ENCODE results near the gene ZNF18.

GRCh38 chr17:11944587-11944986 is 52.7 kb downstream of the ZNF18 start:
- TF ChIP-seq GATA2 (IDR thresholded peaks at IDR 0.05; ENCODE audit: low read depth, low read length) (no peak), GATA3 (IDR thresholded peaks at IDR 0.05; ENCODE audit: low read depth, low read length) (no peak)
